CD4-positive, alpha-beta memory T cell (primary cell): ENCODE results near the gene GRK2. TPM values are rescaled to one million over a fixed set of nuclear protein-coding genes. Genes with fewer than 3 reads are reported as not detected.

Source experiments
- CTCF ChIA-PET: fragments of 350-600 bp; sonication (Branson Sonifier 250); formaldehyde crosslinking; loops from one replicate; lab custom pipeline; 2021; ENCODE audit warnings: inconsistent platforms; ENCODE audit not compliant: partially characterized antibody; lab: Charles Lee
- POLR2A ChIA-PET: fragments of 350-600 bp; sonication (Branson Sonifier 250); formaldehyde crosslinking; loops from one replicate; lab custom pipeline; 2021; ENCODE audit not compliant: partially characterized antibody; lab: Charles Lee
- DNase-seq, 5 donors: peaks; one replicate each; pipeline versions ENCODE4 v3.0.0 to v3.0.0-alpha.2; 2020 to 2022; ENCODE audit warnings: mixed read lengths in 1 of 5
- H3K27ac ChIP-seq: one replicate; pipeline ENCODE4 v1.7.0; 2013; ENCODE audit warnings: low read depth, low read length
- H3K27me3 ChIP-seq: 2 replicates; pipeline ENCODE4 v1.7.0; 2013; ENCODE audit warnings: mild to moderate bottlenecking, low read length, moderate library complexity; ENCODE audit not compliant: insufficient read depth
- H3K36me3 ChIP-seq: 2 replicates; pipeline ENCODE4 v1.7.0; 2013; ENCODE audit warnings: mild to moderate bottlenecking, low read length, moderate library complexity; ENCODE audit not compliant: insufficient read depth
- H3K4me1 ChIP-seq: 2 replicates; pipeline ENCODE4 v1.7.0; 2013; ENCODE audit warnings: mild to moderate bottlenecking, low read length, moderate library complexity; ENCODE audit not compliant: insufficient read depth
- H3K4me3 ChIP-seq, 2 donors: one replicate each; pipeline ENCODE4 v1.7.0; 2013; ENCODE audit warnings: low read length in 2 of 2, mild to moderate bottlenecking in 1 of 2
- H3K9me3 ChIP-seq, 2 donors: one replicate each; pipeline ENCODE4 v1.7.0; 2013; ENCODE audit warnings: low read length in 2 of 2, control low read depth in 1 of 2; ENCODE audit not compliant: control insufficient read depth in 1 of 2
- H3K27ac Mint-ChIP-seq, 7 donors: one replicate each; pipeline ENCODE4 v1.8.0; 2020 to 2021; ENCODE audit warnings: mixed read lengths in 7 of 7, mild to moderate bottlenecking in 6 of 7, inconsistent platforms in 3 of 7, moderate library complexity in 3 of 7
- H3K27me3 Mint-ChIP-seq, 2 donors: one replicate each; pipeline ENCODE4 v1.8.0; 2020 to 2021; ENCODE audit warnings: mixed read lengths in 2 of 2
- H3K36me3 Mint-ChIP-seq, 2 donors: one replicate each; pipeline ENCODE4 v1.8.0; 2020 to 2021; ENCODE audit warnings: mixed read lengths in 2 of 2, inconsistent platforms in 1 of 2, mild to moderate bottlenecking in 1 of 2
- H3K4me1 Mint-ChIP-seq, 4 donors: one replicate each; pipeline ENCODE4 v1.8.0; 2020 to 2021; ENCODE audit warnings: mixed read lengths in 4 of 4, mild to moderate bottlenecking in 1 of 4
- H3K4me3 Mint-ChIP-seq, 8 donors: one replicate each; pipeline ENCODE4 v1.8.0; 2020 to 2021; ENCODE audit warnings: mixed read lengths in 8 of 8, mild to moderate bottlenecking in 7 of 8, moderate library complexity in 6 of 8, inconsistent platforms in 3 of 8
- H3K9me3 Mint-ChIP-seq, 8 donors: one replicate each; pipeline ENCODE4 v1.8.0; 2020 to 2021; ENCODE audit warnings: mixed read lengths in 8 of 8, mild to moderate bottlenecking in 5 of 8, inconsistent platforms in 3 of 8, moderate library complexity in 1 of 8
- intact Hi-C: fragments of 100-400 bp; cut with micrococcal nuclease; formaldehyde crosslinking; loops from one replicate; pipeline ENCODE4 v1.15.1; 2023
- polyA plus RNA-seq, 2 donors: library from polyadenylated mRNA; unstranded; fragments of 300-500 nt; fragmentation: Illumina TruSeq; gene quantifications; one replicate each; pipeline ENCODE4 v1.2.3, GENCODE V29; 2021
- total RNA-seq, 2 experiments: library from RNA; stranded (reverse); gene quantifications; one replicate each; pipeline ENCODE4 v1.2.3, GENCODE V29; 2021

The GRK2 gene
- total and polyA plus RNA-seq, 4 experiments from 2014 or later, result 12.8 to 310 (median 181) TPM

DNA sequence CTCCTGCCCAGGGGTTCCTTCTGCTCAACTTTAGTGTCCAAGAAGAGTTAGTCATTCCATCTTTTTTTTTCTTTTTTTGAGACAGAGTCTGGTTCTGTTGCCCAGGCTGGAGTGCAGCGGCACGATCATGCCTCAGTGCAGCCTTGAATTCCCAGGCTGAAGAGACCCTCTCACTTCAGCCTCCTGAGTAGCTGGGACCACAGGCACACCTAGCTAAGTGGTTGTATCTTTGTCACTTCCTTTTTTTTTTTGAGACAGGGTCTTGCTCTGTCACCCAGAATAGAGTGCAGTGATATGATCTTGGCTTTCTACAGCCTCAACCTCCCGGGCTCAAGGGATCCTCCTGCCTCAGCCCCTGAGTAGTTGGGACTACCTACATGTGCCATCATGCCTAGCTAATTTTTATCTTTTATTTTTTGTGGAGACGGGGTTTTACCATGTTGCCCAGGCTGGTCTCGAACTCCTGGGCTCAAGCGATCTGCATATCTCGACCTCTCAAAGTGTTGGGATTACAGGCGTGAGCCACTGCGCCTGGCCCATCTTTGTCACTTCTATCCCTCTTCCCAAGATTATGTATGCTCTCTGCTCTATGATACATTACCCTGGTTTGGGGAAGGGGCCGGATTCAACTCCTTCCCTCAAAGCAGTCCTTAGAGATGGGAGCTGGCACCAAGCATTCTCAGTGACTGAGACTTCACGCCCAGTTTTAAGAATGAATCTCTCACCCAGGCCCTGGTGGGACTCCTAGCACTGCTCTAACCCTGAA is 47.0 kb downstream of the GRK2 start:
- H3K27me3 Mint-ChIP-seq, result no peaks in the 10 kb centered on the region
- peaks cover 26 to 66% (median 47%) of the 10 kb centered on the region in 4 donors for H3K4me1 Mint-ChIP-seq
- Histone ChIP-seq H3K27me3 (no peaks in the 10 kb centered on the region), H3K9me3 (no peaks in the 10 kb centered on the region), H3K4me1 (peaks cover 48% of the 10 kb centered on the region), H3K27ac (peak overlapping the region; percentile 55), H3K4me3 (no peak overlapping the region), H3K36me3 (no peaks in the 10 kb centered on the region)
- H3K36me3 Mint-ChIP-seq, result peaks cover 0 to 4% of the 10 kb centered on the region in 2 donors
- no peak for DNase-seq
- peak overlapping the region; percentile 82 to 97 (median 93) for H3K27ac Mint-ChIP-seq
- POLR2A ChIA-PET, result interaction anchor here (0.7 to 13.1 kb wide), 7 partner anchors 11 to 73 kb away, joined by 3 to 358 read pairs (median 7); partner anchors contain the start of genes ANKRD13D, GRK2 and SSH3
- peak overlapping the region in 7 of 8 donors; percentile 51 to 89 (median 74) for H3K4me3 Mint-ChIP-seq
- intact Hi-C loops, result no loop called here
- CTCF ChIA-PET, result interaction anchor here (0.7 to 11.2 kb wide), 7 partner anchors 10 to 91 kb away, joined by 3 to 155 read pairs (median 4); partner anchors contain the start of genes POLD4, SSH3 and TBC1D10C
- H3K9me3 Mint-ChIP-seq, result peaks cover 0 to 4% (median 0%) of the 10 kb centered on the region in 8 donors

GRCh38 chr11:67314218-67314617 is 47.9 kb downstream of the GRK2 start:
- Histone ChIP-seq H3K9me3 (no peaks in the 10 kb centered on the region), H3K4me3 (no peak overlapping the region), H3K27me3 (no peaks in the 10 kb centered on the region), H3K27ac (no peak overlapping the region), H3K36me3 (no peaks in the 10 kb centered on the region), H3K4me1 (peaks cover 51% of the 10 kb centered on the region)
- intact Hi-C loops, result no loop called here
- Mint-ChIP-seq H3K36me3 (peaks cover 0 to 4% of the 10 kb centered on the region in 2 donors), H3K27ac (peak overlapping the region; percentile 37 to 92 (median 82)), H3K27me3 (no peaks in the 10 kb centered on the region), H3K9me3 (peaks cover 0 to 4% (median 0%) of the 10 kb centered on the region in 8 donors), H3K4me3 (peak overlapping the region in 3 of 8 donors; percentile 7 to 44 (median 23)), H3K4me1 (peaks cover 31 to 70% (median 54%) of the 10 kb centered on the region in 4 donors)
- no peak for DNase-seq
- POLR2A ChIA-PET, result interaction anchor here (1.0 to 13.1 kb wide), 7 partner anchors 12 to 94 kb away, joined by 3 to 358 read pairs (median 7); partner anchors contain the start of genes ANKRD13D, GRK2 and SSH3
- CTCF ChIA-PET, result interaction anchor here (0.7 to 11.2 kb wide), 6 partner anchors 11 to 90 kb away, joined by 3 to 155 read pairs (median 6); partner anchors contain the start of genes GRK2, POLD4, SSH3 and TBC1D10C

- Histone ChIP-seq H3K4me1 (peaks cover 51% of the 10 kb centered on the region), H3K9me3 (no peaks in the 10 kb centered on the region), H3K4me3 (no peak overlapping the region), H3K27ac (no peak overlapping the region), H3K36me3 (no peaks in the 10 kb centered on the region), H3K27me3 (no peaks in the 10 kb centered on the region)
- H3K27ac Mint-ChIP-seq, result peak overlapping the region in 6 of 7 donors; percentile 43 to 87 (median 77)
- ChIA-PET POLR2A (interaction anchor here (1.0 to 13.1 kb wide), 9 partner anchors 14 to 93 kb away, joined by 3 to 358 read pairs (median 7); partner anchors contain the start of genes ANKRD13D, GRK2, POLD4 and SSH3), CTCF (interaction anchor here (0.6 to 11.2 kb wide), 8 partner anchors 13 to 250 kb away, joined by 3 to 155 read pairs (median 4); partner anchors contain the start of genes ANKRD13D and GRK2)
- intact Hi-C loops, result no loop called here
- peaks cover 0 to 4% (median 0%) of the 10 kb centered on the region in 8 donors for H3K9me3 Mint-ChIP-seq
- no peaks in the 10 kb centered on the region for H3K27me3 Mint-ChIP-seq
- H3K4me3 Mint-ChIP-seq, result peak overlapping the region; percentile 29 to 77 (median 60)
- H3K36me3 Mint-ChIP-seq, result peaks cover 0 to 4% of the 10 kb centered on the region in 2 donors
- no peak for DNase-seq
- H3K4me1 Mint-ChIP-seq, result peaks cover 32 to 65% (median 53%) of the 10 kb centered on the region in 4 donors
Measured at GRCh38 chr11:67315325-67315909, 49.1 kb downstream of the GRK2 start.

- H3K4me3 Mint-ChIP-seq, result peak overlapping the region; percentile 94 to 99 (median 98)
- H3K9me3 Mint-ChIP-seq, result peaks cover 0 to 4% (median 0%) of the 10 kb centered on the region in 8 donors
- Histone ChIP-seq H3K9me3 (no peaks in the 10 kb centered on the region), H3K4me1 (peaks cover 40% of the 10 kb centered on the region), H3K27me3 (no peaks in the 10 kb centered on the region), H3K36me3 (no peaks in the 10 kb centered on the region), H3K27ac (peak overlapping the region; percentile 69), H3K4me3 (peak overlapping the region; percentile 91)
- intact Hi-C loops, result loop anchor here (1.0 to 2.0 kb wide), 8 partner anchors 14 to 236 kb away; partner anchors contain the start of genes GRK2 and SSH3
- DNase-seq, result peak in 1 of 5 donors; percentile 15
- H3K36me3 Mint-ChIP-seq, result peaks cover 0 to 4% of the 10 kb centered on the region in 2 donors
- H3K4me1 Mint-ChIP-seq, result peaks cover 30 to 54% (median 45%) of the 10 kb centered on the region in 4 donors
- no peaks in the 10 kb centered on the region for H3K27me3 Mint-ChIP-seq
- CTCF ChIA-PET, result interaction anchor here (0.8 to 11.2 kb wide), 19 partner anchors 12 to 236 kb away, joined by 3 to 155 read pairs (median 5); partner anchors contain the start of genes ANKRD13D, GRK2 and SSH3
- H3K27ac Mint-ChIP-seq, result peak overlapping the region; percentile 74 to 99 (median 97)
- POLR2A ChIA-PET, result interaction anchor here (0.9 to 13.1 kb wide), 17 partner anchors 10 to 198 kb away, joined by 3 to 358 read pairs (median 8); partner anchors contain the start of genes ANKRD13D, CLCF1, GRK2 and POLD4
Measured at GRCh38 chr11:67316882-67317204, 50.6 kb downstream of the GRK2 start.

- Histone ChIP-seq H3K4me3 (peak overlapping the region; percentile 91), H3K27me3 (no peaks in the 10 kb centered on the region), H3K27ac (peak overlapping the region; percentile 69), H3K4me1 (peaks cover 35% of the 10 kb centered on the region), H3K9me3 (no peaks in the 10 kb centered on the region), H3K36me3 (no peaks in the 10 kb centered on the region)
- Mint-ChIP-seq H3K36me3 (peaks cover 0 to 4% of the 10 kb centered on the region in 2 donors), H3K27ac (peak overlapping the region; percentile 95 to 99 (median 98)), H3K4me1 (peaks cover 27 to 49% (median 40%) of the 10 kb centered on the region in 4 donors), H3K9me3 (peaks cover 0 to 4% (median 0%) of the 10 kb centered on the region in 8 donors), H3K27me3 (no peaks in the 10 kb centered on the region), H3K4me3 (peak overlapping the region; percentile 94 to 99 (median 98))
- ChIA-PET POLR2A (interaction anchor here (0.6 to 13.1 kb wide), 23 partner anchors 11 to 199 kb away, joined by 3 to 358 read pairs (median 6); partner anchors contain the start of genes ANKRD13D, CLCF1, GRK2 and POLD4), CTCF (interaction anchor here (0.8 to 11.2 kb wide), 24 partner anchors 9 to 237 kb away, joined by 3 to 155 read pairs (median 5); partner anchors contain the start of genes ANKRD13D, GRK2, POLD4 and SSH3)
- intact Hi-C loops, result loop anchor here (1.0 to 2.0 kb wide), 8 partner anchors 15 to 236 kb away; partner anchors contain the start of genes GRK2 and SSH3
- DNase-seq, result peak; percentile 96 to 99 (median 97)
Measured at GRCh38 chr11:67317205-67317887, 51.1 kb downstream of the GRK2 start.
